GM12864 (cell line): ENCODE measurements around the gene BSN.

Experiments used
- DNase-seq: peaks from one replicate; pipeline ENCODE4 v3.0.0-alpha.2; 2011; ENCODE audit warnings: low read depth
- H3K4me3 ChIP-seq: 2 replicates; pipeline ENCODE4 v1.5.1; 2011; ENCODE audit warnings: mild to moderate bottlenecking, low read depth, low read length, control low read depth
- TF ChIP-seq, protein P1 (sequence below): IDR thresholded peaks from 2 replicates; pipeline ENCODE4 v1.5.1; 2011; ENCODE audit warnings: low read depth, mild to moderate bottlenecking, moderate library complexity, low read length, control low read depth, inconsistent platforms; ENCODE audit errors: missing control alignments

Gene BSN

DNA sequence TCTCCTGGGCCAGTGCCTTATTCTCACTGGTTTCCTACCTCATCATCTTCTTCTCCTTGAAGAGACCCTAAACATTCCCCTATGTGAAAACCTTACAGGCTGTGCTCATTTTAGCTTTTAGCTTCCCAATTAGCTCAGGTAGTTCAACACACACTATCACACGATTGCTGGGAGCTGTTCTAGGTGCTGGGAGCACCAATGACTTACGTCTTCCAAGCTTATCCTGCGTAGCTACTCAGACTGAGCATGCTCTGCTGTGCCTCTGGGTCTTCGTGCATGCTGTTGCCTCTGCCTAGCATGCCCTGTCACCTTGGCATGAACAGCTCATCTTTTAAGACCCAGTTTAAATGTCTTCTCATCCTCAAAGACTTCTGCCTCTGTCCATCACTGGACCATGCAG, 64.1 kb downstream of the BSN start:
- DNase-seq: no peak
- TF ChIP-seq, protein P1, sequence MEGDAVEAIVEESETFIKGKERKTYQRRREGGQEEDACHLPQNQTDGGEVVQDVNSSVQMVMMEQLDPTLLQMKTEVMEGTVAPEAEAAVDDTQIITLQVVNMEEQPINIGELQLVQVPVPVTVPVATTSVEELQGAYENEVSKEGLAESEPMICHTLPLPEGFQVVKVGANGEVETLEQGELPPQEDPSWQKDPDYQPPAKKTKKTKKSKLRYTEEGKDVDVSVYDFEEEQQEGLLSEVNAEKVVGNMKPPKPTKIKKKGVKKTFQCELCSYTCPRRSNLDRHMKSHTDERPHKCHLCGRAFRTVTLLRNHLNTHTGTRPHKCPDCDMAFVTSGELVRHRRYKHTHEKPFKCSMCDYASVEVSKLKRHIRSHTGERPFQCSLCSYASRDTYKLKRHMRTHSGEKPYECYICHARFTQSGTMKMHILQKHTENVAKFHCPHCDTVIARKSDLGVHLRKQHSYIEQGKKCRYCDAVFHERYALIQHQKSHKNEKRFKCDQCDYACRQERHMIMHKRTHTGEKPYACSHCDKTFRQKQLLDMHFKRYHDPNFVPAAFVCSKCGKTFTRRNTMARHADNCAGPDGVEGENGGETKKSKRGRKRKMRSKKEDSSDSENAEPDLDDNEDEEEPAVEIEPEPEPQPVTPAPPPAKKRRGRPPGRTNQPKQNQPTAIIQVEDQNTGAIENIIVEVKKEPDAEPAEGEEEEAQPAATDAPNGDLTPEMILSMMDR: no peak
- H3K4me3 ChIP-seq: no peak overlapping the region

DNA sequence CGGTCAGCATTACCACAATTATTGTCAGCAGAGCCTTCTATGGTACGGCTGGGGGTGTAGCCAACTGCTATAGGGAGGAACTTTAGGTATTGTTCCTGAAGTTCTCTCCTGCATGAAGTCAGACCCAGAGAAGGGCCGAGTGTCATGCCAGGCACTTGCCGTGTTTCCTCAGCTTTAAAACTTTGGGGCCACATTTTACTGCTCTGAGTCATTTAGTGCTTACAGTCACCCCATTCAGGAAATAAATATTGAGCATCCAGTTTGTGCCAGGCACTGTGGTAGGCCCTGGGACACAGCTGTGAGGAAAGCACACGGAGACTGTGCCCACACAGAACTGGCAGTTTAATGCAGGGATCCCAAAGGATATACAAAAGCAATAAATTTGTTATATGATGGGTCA, 65.4 kb downstream of the BSN start:
- TF ChIP-seq, protein P1: no peak
- no peak for DNase-seq
- no peak overlapping the region for H3K4me3 ChIP-seq

DNA sequence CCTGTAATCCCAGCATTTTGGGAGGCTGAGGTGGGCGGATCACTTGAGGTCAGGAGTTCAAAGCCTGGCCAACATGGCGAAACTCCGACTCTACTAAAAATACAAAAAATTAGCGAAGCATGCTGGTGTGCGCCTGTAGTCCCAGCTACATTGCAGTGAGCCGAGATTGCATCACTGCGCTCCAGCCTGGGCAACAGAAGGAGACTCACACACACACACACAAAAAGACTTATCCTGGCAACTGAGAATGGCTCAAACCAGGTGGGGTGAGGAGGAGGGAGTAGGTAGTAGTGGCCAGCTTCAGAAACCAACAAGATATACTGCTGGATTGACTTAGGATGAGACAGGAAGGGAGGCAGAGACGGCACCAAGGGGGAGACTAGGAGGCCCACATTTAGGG, 66.5 kb downstream of the BSN start:
- TF ChIP-seq, protein P1: no peak

GRCh38 chr3:49623071-49623470, 68.8 kb downstream of the BSN start:
- TF ChIP-seq, protein P1: no peak
- no peak for DNase-seq
- H3K4me3 ChIP-seq: no peak overlapping the region

More for the DNA sequence above, 66.5 kb downstream of the BSN start:
- no peak for DNase-seq
- H3K4me3 ChIP-seq: no peak overlapping the region

DNA sequence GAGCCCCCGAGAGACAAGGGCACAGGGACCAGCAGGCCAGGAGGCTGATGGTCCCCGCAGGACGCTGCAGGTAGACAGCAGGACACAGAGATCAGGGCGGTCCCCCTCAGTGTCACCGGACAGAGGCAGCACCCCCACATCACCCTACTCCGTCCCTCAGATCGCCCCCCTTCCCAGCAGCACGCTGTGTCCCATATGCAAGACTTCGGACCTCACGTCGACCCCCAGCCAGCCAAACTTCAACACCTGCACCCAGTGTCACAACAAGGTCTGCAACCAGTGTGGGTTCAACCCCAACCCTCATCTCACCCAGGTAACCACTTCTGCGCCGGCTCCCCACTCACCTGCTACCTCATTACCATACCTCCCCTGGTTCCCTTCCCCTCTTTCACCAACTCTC, 70.8 kb downstream of the BSN start:
- no peak overlapping the region for H3K4me3 ChIP-seq
- DNase-seq: no peak
- TF ChIP-seq, protein P1: no peak

DNA sequence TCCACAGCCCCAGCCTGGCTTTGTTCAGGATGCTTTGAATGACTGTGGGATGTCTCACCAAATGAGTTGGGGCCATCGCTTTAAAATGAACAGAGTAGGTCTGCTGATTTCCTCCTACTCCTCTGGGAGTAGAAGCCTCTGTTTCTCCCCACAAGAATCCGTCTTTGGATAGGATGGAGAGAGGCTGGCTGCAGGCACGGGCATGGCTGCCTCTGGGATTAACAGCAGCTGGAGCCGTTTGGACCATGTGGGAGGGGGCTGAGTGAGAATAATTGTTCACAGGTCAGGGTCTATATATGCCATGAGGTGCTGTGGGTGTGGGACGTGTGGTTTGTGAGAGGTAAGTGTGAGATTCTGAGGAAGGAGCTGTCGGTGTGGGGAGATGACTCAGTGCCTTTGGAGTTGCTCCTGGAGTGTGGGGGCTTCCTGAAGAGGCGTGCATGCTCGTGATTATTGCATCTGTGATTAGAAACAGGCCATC, 71.9 kb downstream of the BSN start:
- TF ChIP-seq, protein P1: no peak
- no peak overlapping the region for H3K4me3 ChIP-seq
- no peak for DNase-seq

- DNase-seq: no peak
- H3K4me3 ChIP-seq: no peak overlapping the region
- TF ChIP-seq, protein P1: no peak
Measured at GRCh38 chr3:49626796-49627195, 72.5 kb downstream of the BSN start.
